ENCODE measurements around the gene THSD4.
A peak's percentile ranks its signal among the peaks of the same experiment; 100 is the strongest.

THSD4 gene

GRCh38 chr15:71807125-71807629 is 691.9 kb downstream of the THSD4 start:
- DNase-seq, result peak; percentile 94

GRCh38 chr15:71807691-71808091 is 692.4 kb downstream of the THSD4 start:
- no peak for DNase-seq

- DNase-seq, result peak; percentile 73
Observed at GRCh38 chr15:71808311-71809020, 693.2 kb downstream of the THSD4 start.

GRCh38 chr15:71809346-71809745 is 694.1 kb downstream of the THSD4 start:
- peak; percentile 18 for DNase-seq

GRCh38 chr15:71810256-71811035 is 695.2 kb downstream of the THSD4 start, which contains the start of gene NR2E3:
NR2E3 (plus strand) TSS chr15:71810554; CDS start chr15:71810744, 190 bp downstream.
- peak; percentile 54 for DNase-seq

- peak; percentile 24 for DNase-seq
Observed at GRCh38 chr15:71811036-71811736, 695.9 kb downstream of the THSD4 start.

GRCh38 chr15:71811752-71812735 is 696.8 kb downstream of the THSD4 start:
- peak; percentile 23 for DNase-seq

GRCh38 chr15:71812966-71813722 is 697.9 kb downstream of the THSD4 start:
- no peak for DNase-seq

- DNase-seq, result no peak
Observed at GRCh38 chr15:71813723-71814470, 698.6 kb downstream of the THSD4 start.

GRCh38 chr15:71815301-71815700 is 700.0 kb downstream of the THSD4 start:
- DNase-seq, result no peak

GRCh38 chr15:71817351-71817750 is 702.1 kb downstream of the THSD4 start:
- no peak for DNase-seq

GRCh38 chr15:71820127-71820526 is 704.9 kb downstream of the THSD4 start:
- no peak for DNase-seq

- DNase-seq, result no peak
Observed at GRCh38 chr15:71821547-71822129, 706.4 kb downstream of the THSD4 start.

GRCh38 chr15:71822890-71823630 is 707.8 kb downstream of the THSD4 start:
- no peak for DNase-seq

- no peak for DNase-seq
Observed at GRCh38 chr15:71823801-71824200, 708.5 kb downstream of the THSD4 start.

- no peak for DNase-seq
Observed at GRCh38 chr15:71825021-71825730, 709.9 kb downstream of the THSD4 start.

- no peak for DNase-seq
Observed at GRCh38 chr15:71826196-71826595, 710.9 kb downstream of the THSD4 start.

- DNase-seq, result peak; percentile 5
Observed at GRCh38 chr15:71830981-71831380, 715.7 kb downstream of the THSD4 start.
